Non-pigmented ciliary epithelial cell (primary cell): ENCODE measurements around the gene CCDC39.

Source experiments
- DNase-seq: peaks from one replicate; pipeline ENCODE4 v3.0.0-alpha.2; 2010; ENCODE audit warnings: low read depth

CCDC39 gene

GRCh38 chr3:180679178-180680096 is at the start of gene CCDC39:
Gene CCDC39 (minus strand): TSS chr3:180679489. CDS start chr3:180679380, 109 bp downstream.
- peak; percentile 15 for DNase-seq

- DNase-seq: no peak
These were observed 40.7 kb upstream of the CCDC39 start for GRCh38 chr3:180720012-180720411.

GRCh38 chr3:180707896-180708295 is 28.6 kb upstream of the CCDC39 start:
- DNase-seq: no peak

GRCh38 chr3:180705619-180706018 is 26.3 kb upstream of the CCDC39 start:
- DNase-seq: no peak

GRCh38 chr3:180704532-180704931 is 25.2 kb upstream of the CCDC39 start:
- DNase-seq: no peak

- DNase-seq: no peak
These were observed 21.7 kb upstream of the CCDC39 start for GRCh38 chr3:180700941-180701340.

GRCh38 chr3:180698760-180699270 is 19.5 kb upstream of the CCDC39 start:
- no peak for DNase-seq

GRCh38 chr3:180694321-180694720 is 15.0 kb upstream of the CCDC39 start:
- DNase-seq: no peak

GRCh38 chr3:180693656-180694055 is 14.4 kb upstream of the CCDC39 start:
- DNase-seq: no peak

- DNase-seq: no peak
These were observed 10.8 kb upstream of the CCDC39 start for GRCh38 chr3:180690061-180690460.

GRCh38 chr3:180684807-180685206 is 5.5 kb upstream of the CCDC39 start:
- no peak for DNase-seq

GRCh38 chr3:180683816-180684215 is 4.5 kb upstream of the CCDC39 start:
- no peak for DNase-seq

- no peak for DNase-seq
These were observed 775 bp upstream of the CCDC39 start for GRCh38 chr3:180680097-180680430.

GRCh38 chr3:180678231-180678630 is 1.1 kb downstream of the CCDC39 start:
- DNase-seq: no peak

GRCh38 chr3:180661444-180661843 is 17.8 kb downstream of the CCDC39 start:
- no peak for DNase-seq

GRCh38 chr3:180657094-180657493 is 22.2 kb downstream of the CCDC39 start:
- no peak for DNase-seq

GRCh38 chr3:180656406-180656805 is 22.9 kb downstream of the CCDC39 start:
- no peak for DNase-seq

- DNase-seq: no peak
These were observed 33.0 kb downstream of the CCDC39 start for GRCh38 chr3:180646187-180646790.

GRCh38 chr3:180640987-180641386 is 38.3 kb downstream of the CCDC39 start:
- no peak for DNase-seq

- no peak for DNase-seq
These were observed 45.6 kb downstream of the CCDC39 start for GRCh38 chr3:180633722-180634121.

- no peak for DNase-seq
These were observed 48.0 kb downstream of the CCDC39 start for GRCh38 chr3:180631317-180631716.

- DNase-seq: no peak
These were observed 48.9 kb downstream of the CCDC39 start for GRCh38 chr3:180630371-180630770.

GRCh38 chr3:180626844-180627243 is 52.4 kb downstream of the CCDC39 start:
- no peak for DNase-seq
